Colon (tissue), 2 donors: ENCODE measurements around the gene RPN1.
"Not testable (repeated sequence)": the region's sequence is repeated elsewhere in the genome, so short reads cannot be mapped to it uniquely, and the experiment has no call there.

Experiments
- FAIRE-seq: peaks from 2 replicates; lab custom pipeline; 2012; peaks lifted over from hg19 to GRCh38; lab: Jason Lieb, UNC
- donor health status: control.
- donor health status: control.

RPN1 gene

GRCh38 chr3:128650096-128651050, at the start of gene RPN1:
RPN1 (minus strand) TSS chr3:128650818; CDS start chr3:128650800, 18 bp downstream.
- FAIRE-seq = no peak

- no peak for FAIRE-seq
Measured at GRCh38 chr3:128698211-128699047, 47.8 kb upstream of the RPN1 start.

GRCh38 chr3:128697341-128697740, 46.7 kb upstream of the RPN1 start:
- no peak for FAIRE-seq

- FAIRE-seq = no peak
Measured at GRCh38 chr3:128693696-128694095, 43.1 kb upstream of the RPN1 start.

- no peak for FAIRE-seq
Measured at GRCh38 chr3:128689060-128689459, 38.4 kb upstream of the RPN1 start.

- no peak for FAIRE-seq
Measured at GRCh38 chr3:128686465-128686864, 35.8 kb upstream of the RPN1 start.

GRCh38 chr3:128684986-128685726, 34.5 kb upstream of the RPN1 start:
- no peak for FAIRE-seq

- FAIRE-seq = no peak
Measured at GRCh38 chr3:128683957-128684356, 33.3 kb upstream of the RPN1 start.

- FAIRE-seq = no peak
Measured at GRCh38 chr3:128681369-128681829, 30.8 kb upstream of the RPN1 start.

- no peak for FAIRE-seq
Measured at GRCh38 chr3:128680603-128681368, 30.2 kb upstream of the RPN1 start.

- no peak for FAIRE-seq
Measured at GRCh38 chr3:128679338-128679737, 28.7 kb upstream of the RPN1 start.

- not testable (repeated sequence) for FAIRE-seq
Measured at GRCh38 chr3:128675802-128676201, 25.2 kb upstream of the RPN1 start.

- no peak for FAIRE-seq
Measured at GRCh38 chr3:128674161-128674784, 23.7 kb upstream of the RPN1 start.

GRCh38 chr3:128667641-128668040, 17.0 kb upstream of the RPN1 start:
- no peak for FAIRE-seq

- no peak for FAIRE-seq
Measured at GRCh38 chr3:128665362-128666021, 14.9 kb upstream of the RPN1 start.

- FAIRE-seq = no peak
Measured at GRCh38 chr3:128663151-128663550, 12.5 kb upstream of the RPN1 start.

GRCh38 chr3:128655531-128655930, 4.9 kb upstream of the RPN1 start:
- FAIRE-seq = no peak

GRCh38 chr3:128653993-128654805, 3.6 kb upstream of the RPN1 start:
- not testable (repeated sequence) for FAIRE-seq

GRCh38 chr3:128653383-128653992, 2.9 kb upstream of the RPN1 start:
- not testable (repeated sequence) for FAIRE-seq
